GM19328 (cell line): ENCODE measurements around the gene NR2F1.

Experiments
- ATAC-seq: cut with Tn5 transposase; IDR thresholded peaks from one replicate; pipeline ENCODE4 v1.9.1; 2021; ENCODE audit warnings: mild to moderate bottlenecking, moderate library complexity; ENCODE audit not compliant: unreplicated experiment

NR2F1 gene

GRCh38 chr5:93577854-93578812, 4.9 kb upstream of the NR2F1 start:
- ATAC-seq = no peak

GRCh38 chr5:93578813-93579691, 4.0 kb upstream of the NR2F1 start:
- ATAC-seq = no peak

GRCh38 chr5:93579692-93580062, 3.3 kb upstream of the NR2F1 start:
- ATAC-seq = no peak

- no peak for ATAC-seq
Measured at GRCh38 chr5:93580063-93580926, 2.7 kb upstream of the NR2F1 start.

- ATAC-seq = peak; percentile 13
Measured at GRCh38 chr5:93580927-93581445, 2.0 kb upstream of the NR2F1 start, which contains the start of gene NR2F1-AS1. TSS of gene NR2F1-AS1 (minus strand) at chr5:93581219.

GRCh38 chr5:93582167-93582462, 907 bp upstream of the NR2F1 start:
- no peak for ATAC-seq

GRCh38 chr5:93583439-93583767, 381 bp downstream of the NR2F1 start:
- ATAC-seq = no peak

- ATAC-seq = peak; percentile 46
Measured at GRCh38 chr5:93583768-93584595, 960 bp downstream of the NR2F1 start.

GRCh38 chr5:93584596-93585040, 1.6 kb downstream of the NR2F1 start:
- ATAC-seq = no peak

GRCh38 chr5:93585041-93585766, 2.2 kb downstream of the NR2F1 start:
- no peak for ATAC-seq

- ATAC-seq = no peak
Measured at GRCh38 chr5:93585767-93586385, 2.9 kb downstream of the NR2F1 start.

GRCh38 chr5:93586736-93587596, 3.9 kb downstream of the NR2F1 start:
- no peak for ATAC-seq

GRCh38 chr5:93587597-93588351, 4.8 kb downstream of the NR2F1 start:
- no peak for ATAC-seq

- ATAC-seq = no peak
Measured at GRCh38 chr5:93588352-93589151, 5.5 kb downstream of the NR2F1 start.

GRCh38 chr5:93589152-93589828, 6.3 kb downstream of the NR2F1 start:
- no peak for ATAC-seq

- ATAC-seq = no peak
Measured at GRCh38 chr5:93589829-93590215, 6.8 kb downstream of the NR2F1 start.
